SK-N-SH treated with all-trans-retinoic acid at 6 μM for 48 hours (cell line): Measurements from ENCODE around the gene RAVER2.

Experiments
- BACH2 ChIP-seq: fragments of 250-450 bp; sonication (Bioruptor Pico); IDR thresholded peaks from 2 replicates; pipeline ENCODE4 v1.9.0; 2021; ENCODE audit warnings: mild to moderate bottlenecking, borderline replicate concordance
- ESRRG ChIP-seq: fragments of 250-450 bp; sonication (Bioruptor Pico); IDR thresholded peaks from 2 replicates; pipeline ENCODE4 v1.6.1; 2021; ENCODE audit warnings: mild to moderate bottlenecking
- POU6F1 ChIP-seq: fragments of 250-450 bp; sonication (Bioruptor Pico); IDR thresholded peaks from 2 replicates; pipeline ENCODE4 v1.8.0; 2021; ENCODE audit warnings: low read depth, mild to moderate bottlenecking, moderate library complexity, borderline replicate concordance
- TOX ChIP-seq: fragments of 250-450 bp; sonication (Bioruptor Pico); IDR thresholded peaks from 2 replicates; pipeline ENCODE4 v1.8.0; 2021; ENCODE audit warnings: mild to moderate bottlenecking, moderate library complexity, borderline replicate concordance
- ZC3H10 ChIP-seq: fragments of 250-450 bp; sonication (Bioruptor Pico); IDR thresholded peaks from 2 replicates; pipeline ENCODE4 v1.5.1; 2021; ENCODE audit warnings: mild to moderate bottlenecking, moderate library complexity
- ZFP30 ChIP-seq: fragments of 450-650 bp; formaldehyde crosslinking; IDR thresholded peaks from 2 replicates; pipeline ENCODE4 v1.5.0; 2022; ENCODE audit warnings: mild to moderate bottlenecking, moderate library complexity

GRCh38 chr1:64841330-64842065 lies 96.6 kb downstream of the RAVER2 start:
- no peak for TF ChIP-seq ZFP30
- TF ChIP-seq TOX (CRISPR knock-in tag): no peak
- TF ChIP-seq ZC3H10 (CRISPR knock-in tag): no peak
- no peak for TF ChIP-seq BACH2
- no peak for TF ChIP-seq ESRRG (CRISPR knock-in tag)
- no peak for TF ChIP-seq POU6F1 (CRISPR knock-in tag)
